Adipocyte (in vitro differentiated cells): Measurements from ENCODE around the gene TMEM219.
"Not testable (repeated sequence)": the region's sequence is repeated elsewhere in the genome, so short reads cannot be mapped to it uniquely, and the experiment has no call there.

Experiments
- DNase-seq: peaks from one replicate; pipeline ENCODE4 v3.0.0-alpha.2; 2015; ENCODE audit warnings: low read depth
- H3K27me3 ChIP-seq: replicated peaks from 2 replicates; pipeline ENCODE4 v1.7.0; 2013; ENCODE audit warnings: mild to moderate bottlenecking, low read length, moderate library complexity; ENCODE audit not compliant: control insufficient read depth, insufficient read depth
- H3K36me3 ChIP-seq: 2 replicates; pipeline ENCODE4 v1.7.0; 2013; ENCODE audit warnings: low read length, mild to moderate bottlenecking, moderate library complexity; ENCODE audit not compliant: control insufficient read depth, insufficient read depth, severe bottlenecking
- H3K4me1 ChIP-seq: 2 replicates; pipeline ENCODE4 v1.7.0; 2013; ENCODE audit warnings: mild to moderate bottlenecking, low read length, moderate library complexity; ENCODE audit not compliant: control insufficient read depth, insufficient read depth
- H3K4me3 ChIP-seq: 2 replicates; pipeline ENCODE4 v1.7.0; 2013; ENCODE audit warnings: mild to moderate bottlenecking, low read length, moderate library complexity
- H3K9ac ChIP-seq: 2 replicates; pipeline ENCODE4 v1.7.0; 2013; ENCODE audit warnings: mild to moderate bottlenecking, low read length, moderate library complexity
- H3K9me3 ChIP-seq: 2 replicates; pipeline ENCODE4 v1.7.0; 2013; ENCODE audit warnings: mild to moderate bottlenecking, low read length, moderate library complexity; ENCODE audit not compliant: control insufficient read depth

The TMEM219 gene

DNA sequence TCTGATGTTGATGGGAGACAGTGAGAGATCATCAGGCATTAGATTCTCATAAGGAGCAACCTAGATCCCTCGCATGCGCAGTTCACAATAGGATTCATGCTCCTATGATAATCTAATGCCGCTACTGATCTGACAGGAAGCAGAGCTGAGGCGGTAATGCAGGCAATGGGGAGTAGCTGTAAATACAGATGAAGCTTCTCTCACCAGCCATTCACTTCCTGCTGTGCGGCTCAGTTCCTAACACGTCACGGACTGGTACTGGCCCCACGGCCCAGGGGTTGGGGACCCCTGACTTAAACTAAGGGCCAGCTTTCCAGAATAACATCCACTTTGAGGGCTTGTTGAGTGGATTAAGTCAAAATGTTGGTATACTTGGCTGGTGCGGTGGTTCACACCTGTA lies 2.6 kb upstream of the TMEM219 start:
- no peak overlapping the region for H3K4me3 ChIP-seq
- H3K27me3 ChIP-seq, result no peaks in the 10 kb centered on the region
- no peak overlapping the region for H3K9ac ChIP-seq
- no peaks in the 10 kb centered on the region for H3K9me3 ChIP-seq
- H3K36me3 ChIP-seq, result no peaks in the 10 kb centered on the region
- DNase-seq, result no peak
- peaks cover 14% of the 10 kb centered on the region for H3K4me1 ChIP-seq

- DNase-seq, H3K9me3 ChIP-seq, H3K36me3 ChIP-seq, H3K9ac ChIP-seq, H3K27me3 ChIP-seq, H3K4me3 ChIP-seq: not testable (repeated sequence)
- peaks cover 14% of the 10 kb centered on the region for H3K4me1 ChIP-seq
Observed at GRCh38 chr16:29959821-29960220, 2.1 kb upstream of the TMEM219 start.

- Histone ChIP-seq H3K27me3 (no peaks in the 10 kb centered on the region), H3K9ac (peak overlapping the region; percentile 100), H3K4me1 (peaks cover 14% of the 10 kb centered on the region), H3K4me3 (peak overlapping the region; percentile 99), H3K9me3 (no peaks in the 10 kb centered on the region), H3K36me3 (no peaks in the 10 kb centered on the region)
- no peak for DNase-seq
Observed at GRCh38 chr16:29961127-29961478, 776 bp upstream of the TMEM219 start.

- Histone ChIP-seq H3K27me3 (no peaks in the 10 kb centered on the region), H3K4me1 (peaks cover 14% of the 10 kb centered on the region), H3K36me3 (no peaks in the 10 kb centered on the region), H3K9me3 (no peaks in the 10 kb centered on the region), H3K9ac (peak overlapping the region; percentile 100), H3K4me3 (peak overlapping the region; percentile 99)
- peak; percentile 46 for DNase-seq
Observed at GRCh38 chr16:29962344-29962994, 590 bp downstream of the TMEM219 start.

GRCh38 chr16:29963021-29963743 lies 1.3 kb downstream of the TMEM219 start:
- Histone ChIP-seq H3K9me3 (no peaks in the 10 kb centered on the region), H3K4me3 (peak overlapping the region; percentile 99), H3K27me3 (no peaks in the 10 kb centered on the region), H3K4me1 (peaks cover 14% of the 10 kb centered on the region), H3K36me3 (peaks cover 4% of the 10 kb centered on the region), H3K9ac (peak overlapping the region; percentile 100)
- no peak for DNase-seq

- no peak for DNase-seq
- H3K4me3 ChIP-seq, result no peak overlapping the region
- H3K27me3 ChIP-seq, result no peaks in the 10 kb centered on the region
- no peaks in the 10 kb centered on the region for H3K4me1 ChIP-seq
- H3K36me3 ChIP-seq, result peaks cover 30% of the 10 kb centered on the region
- no peak overlapping the region for H3K9ac ChIP-seq
- no peaks in the 10 kb centered on the region for H3K9me3 ChIP-seq
Observed at GRCh38 chr16:29968205-29968604, 6.3 kb downstream of the TMEM219 start.

DNA sequence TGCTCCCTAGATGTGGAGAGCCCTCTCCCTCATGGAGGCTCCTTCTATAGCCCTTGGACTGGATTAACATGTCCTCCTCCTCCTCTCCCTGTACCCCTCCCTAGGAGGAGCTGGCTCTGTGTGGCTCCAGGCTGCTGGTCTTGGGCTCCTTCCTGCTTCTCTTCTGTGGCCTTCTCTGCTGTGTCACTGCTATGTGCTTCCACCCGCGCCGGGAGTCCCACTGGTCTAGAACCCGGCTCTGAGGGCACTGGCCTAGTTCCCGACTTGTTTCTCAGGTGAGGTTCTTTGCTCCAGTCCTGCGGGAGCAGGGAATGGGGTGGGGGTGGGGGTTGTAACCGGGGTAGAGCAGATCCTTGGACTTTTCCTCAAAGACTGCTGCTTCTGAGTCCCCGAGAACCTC lies 9.4 kb downstream of the TMEM219 start:
- Histone ChIP-seq H3K9me3 (no peaks in the 10 kb centered on the region), H3K9ac (no peak overlapping the region), H3K36me3 (peaks cover 30% of the 10 kb centered on the region), H3K4me1 (peaks cover 16% of the 10 kb centered on the region), H3K27me3 (no peaks in the 10 kb centered on the region), H3K4me3 (no peak overlapping the region)
- no peak for DNase-seq

GRCh38 chr16:29972500-29972899 lies 10.6 kb downstream of the TMEM219 start:
- Histone ChIP-seq H3K36me3 (peaks cover 30% of the 10 kb centered on the region), H3K9me3 (no peaks in the 10 kb centered on the region)

GRCh38 chr16:29972992-29973383 lies 11.1 kb downstream of the TMEM219 start:
- peaks cover 32% of the 10 kb centered on the region for H3K36me3 ChIP-seq
- no peak overlapping the region for H3K9ac ChIP-seq
- DNase-seq, result no peak
- H3K27me3 ChIP-seq, result no peaks in the 10 kb centered on the region
- peaks cover 26% of the 10 kb centered on the region for H3K4me1 ChIP-seq
- no peaks in the 10 kb centered on the region for H3K9me3 ChIP-seq
- peak overlapping the region; percentile 32 for H3K4me3 ChIP-seq

More at GRCh38 chr16:29972500-29972899, 10.6 kb downstream of the TMEM219 start:
- no peak for DNase-seq
- Histone ChIP-seq H3K4me3 (no peak overlapping the region), H3K27me3 (no peaks in the 10 kb centered on the region), H3K9ac (no peak overlapping the region), H3K4me1 (peaks cover 26% of the 10 kb centered on the region)

DNA sequence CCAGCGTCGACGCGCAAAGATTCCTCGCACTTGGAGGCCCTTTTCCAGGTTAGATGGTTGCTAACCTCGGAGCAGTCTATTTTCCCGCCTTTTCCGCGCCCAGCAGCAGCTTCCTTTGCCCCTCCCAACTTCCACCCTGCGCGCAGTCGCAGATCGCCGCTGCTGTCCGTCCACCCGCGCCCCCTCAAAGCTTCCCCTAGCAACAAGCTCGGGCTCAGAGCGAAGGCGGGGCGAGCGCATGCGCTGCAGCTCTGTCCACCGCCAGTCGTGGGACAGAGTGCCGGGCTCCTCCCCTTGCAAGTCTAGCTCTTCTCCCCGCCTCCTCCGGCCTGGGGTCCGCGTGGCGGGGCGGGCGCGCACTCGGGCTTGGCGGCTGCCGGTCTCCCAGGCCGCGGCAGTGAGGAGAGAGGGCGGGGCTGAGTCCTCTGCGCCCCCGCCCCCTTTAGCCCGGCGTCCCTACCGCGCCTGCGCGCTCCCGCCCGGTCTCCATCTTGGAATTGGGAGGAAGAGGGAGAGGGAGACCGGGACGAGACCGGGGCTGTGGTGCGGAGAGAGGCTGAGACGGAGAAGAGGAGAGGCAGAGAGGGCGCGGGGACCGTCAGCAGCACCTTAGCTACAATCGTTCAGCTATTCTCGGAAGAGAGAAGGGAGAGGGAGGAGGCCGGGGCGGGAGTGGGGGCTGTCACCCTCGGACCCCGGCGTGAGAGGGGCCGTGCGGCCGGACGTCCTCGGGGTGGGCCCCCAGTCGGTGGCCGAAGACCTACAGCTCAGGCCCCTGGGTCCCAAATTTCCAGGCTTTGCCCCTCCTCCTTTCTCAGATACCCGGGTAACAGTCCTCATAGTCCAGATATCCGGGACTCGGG lies 11.7 kb downstream of the TMEM219 start, which contains the start of gene TAOK2:
TSS of gene TAOK2 (plus strand) at position 485 of the 863 bp plus-strand sequence. CDS start 3,905 bp downstream, outside the sequence.
- Histone ChIP-seq H3K36me3 (peaks cover 32% of the 10 kb centered on the region), H3K4me1 (peaks cover 26% of the 10 kb centered on the region), H3K9ac (peak within 1 kb of the TSS; percentile 99), H3K9me3 (no peaks in the 10 kb centered on the region), H3K4me3 (peak within 1 kb of the TSS; percentile 96), H3K27me3 (no peaks in the 10 kb centered on the region)
- DNase-seq, result peak; percentile 99
